Thoracic aorta (tissue), 2 donors: ENCODE results near the gene ACP2. TPM values are rescaled to one million over a fixed set of nuclear protein-coding genes. Genes with fewer than 3 reads are reported as not detected.

Experiments used
- ATAC-seq: fragments of 150-250 bp; one replicate; pipeline ENCODE4 v1.8.0; 2017; ENCODE audit warnings: low read depth; ENCODE audit not compliant: insufficient number of reproducible peaks, low FRiP score
- DNase-seq: peaks from one replicate; pipeline ENCODE4 v3.0.0-alpha.2; 2020; ENCODE audit warnings: low spot score
- H3K27ac ChIP-seq, 2 donors: fragments of 200-600 bp; sonication (generic); 1 replicate in 1 of 2; 2 replicates in 1 of 2; pipeline ENCODE4 v1.5.1; 2016; ENCODE audit warnings: mild to moderate bottlenecking in 2 of 2, moderate library complexity in 2 of 2
- H3K27me3 ChIP-seq: fragments of 200-600 bp; sonication (generic); replicated peaks from 2 replicates; pipeline ENCODE4 v1.6.0; 2016; ENCODE audit warnings: mild to moderate bottlenecking; ENCODE audit not compliant: insufficient read depth
- H3K36me3 ChIP-seq: fragments of 200-600 bp; sonication (generic); one replicate; pipeline ENCODE4 v1.5.1; 2016
- H3K4me1 ChIP-seq, 2 donors: fragments of 200-600 bp; sonication (generic); 1 replicate in 1 of 2; 2 replicates in 1 of 2; pipeline versions ENCODE4 v1.5.1 to v1.6.0; 2016; ENCODE audit warnings: low read depth in 2 of 2, mild to moderate bottlenecking in 1 of 2; ENCODE audit not compliant: control insufficient read depth in 1 of 2
- H3K4me3 ChIP-seq: fragments of 200-600 bp; sonication (generic); 2 replicates; pipeline ENCODE4 v1.5.1; 2016; ENCODE audit warnings: mild to moderate bottlenecking
- H3K9me3 ChIP-seq: fragments of 200-600 bp; sonication (generic); 2 replicates; pipeline ENCODE4 v1.5.1; 2016
- total RNA-seq, 2 donors: library from RNA; depleted of rRNA; stranded (reverse); fragments of >200 nt; gene quantifications; one replicate each; pipeline versions ENCODE4 v1.1.0 to v1.2.3, GENCODE V29; 2016
- TF ChIP-seq, protein P1 (sequence below): fragments of 200-600 bp; sonication (generic); IDR thresholded peaks from one replicate; pipeline ENCODE4 v1.5.1; 2019; ENCODE audit warnings: antibody characterized with exemption

Gene ACP2
- total RNA-seq, 2 donors from 2014 or later, result 39.4 to 59.7 TPM

DNA sequence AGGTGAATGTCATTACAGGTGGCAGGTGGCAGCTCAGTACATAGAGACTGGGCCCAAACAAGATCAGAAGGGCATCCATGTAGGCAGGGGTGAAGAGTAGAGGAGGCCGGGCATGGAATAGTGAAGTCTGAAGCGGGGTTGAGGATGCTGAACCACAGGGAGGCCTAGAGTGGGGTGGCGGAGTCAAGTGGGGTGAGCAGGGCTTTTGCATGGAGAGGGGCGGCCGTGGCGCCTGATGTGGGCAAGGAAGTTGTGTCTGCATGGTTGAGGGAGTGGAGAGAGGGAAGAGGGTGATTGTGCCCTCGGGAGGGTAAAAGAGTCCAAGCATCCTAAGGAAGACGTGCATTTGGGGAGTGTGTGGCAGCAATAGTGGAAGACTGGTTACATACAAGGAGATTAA lies 19.5 kb downstream of the ACP2 start:
- H3K27me3 ChIP-seq, result no peaks in the 10 kb centered on the region
- no peak overlapping the region for H3K27ac ChIP-seq
- no peaks in the 10 kb centered on the region for H3K4me1 ChIP-seq
- H3K9me3 ChIP-seq, result no peaks in the 10 kb centered on the region
- no peak for ATAC-seq
- TF ChIP-seq, protein P1, sequence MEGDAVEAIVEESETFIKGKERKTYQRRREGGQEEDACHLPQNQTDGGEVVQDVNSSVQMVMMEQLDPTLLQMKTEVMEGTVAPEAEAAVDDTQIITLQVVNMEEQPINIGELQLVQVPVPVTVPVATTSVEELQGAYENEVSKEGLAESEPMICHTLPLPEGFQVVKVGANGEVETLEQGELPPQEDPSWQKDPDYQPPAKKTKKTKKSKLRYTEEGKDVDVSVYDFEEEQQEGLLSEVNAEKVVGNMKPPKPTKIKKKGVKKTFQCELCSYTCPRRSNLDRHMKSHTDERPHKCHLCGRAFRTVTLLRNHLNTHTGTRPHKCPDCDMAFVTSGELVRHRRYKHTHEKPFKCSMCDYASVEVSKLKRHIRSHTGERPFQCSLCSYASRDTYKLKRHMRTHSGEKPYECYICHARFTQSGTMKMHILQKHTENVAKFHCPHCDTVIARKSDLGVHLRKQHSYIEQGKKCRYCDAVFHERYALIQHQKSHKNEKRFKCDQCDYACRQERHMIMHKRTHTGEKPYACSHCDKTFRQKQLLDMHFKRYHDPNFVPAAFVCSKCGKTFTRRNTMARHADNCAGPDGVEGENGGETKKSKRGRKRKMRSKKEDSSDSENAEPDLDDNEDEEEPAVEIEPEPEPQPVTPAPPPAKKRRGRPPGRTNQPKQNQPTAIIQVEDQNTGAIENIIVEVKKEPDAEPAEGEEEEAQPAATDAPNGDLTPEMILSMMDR, result no peak
- no peak overlapping the region for H3K4me3 ChIP-seq
- DNase-seq, result no peak
- peaks cover 22% of the 10 kb centered on the region for H3K36me3 ChIP-seq

- TF ChIP-seq, protein P1, result no peak
- ATAC-seq (no peak), DNase-seq (no peak)
- H3K4me1 ChIP-seq, result peaks cover 0 to 2% of the 10 kb centered on the region in 2 donors
- no peaks in the 10 kb centered on the region for H3K27me3 ChIP-seq
- no peak overlapping the region for H3K27ac ChIP-seq
- H3K9me3 ChIP-seq, result no peaks in the 10 kb centered on the region
- no peak overlapping the region for H3K4me3 ChIP-seq
- H3K36me3 ChIP-seq, result peaks cover 21% of the 10 kb centered on the region
Observed at GRCh38 chr11:47225552-47226400, 22.8 kb downstream of the ACP2 start.

DNA sequence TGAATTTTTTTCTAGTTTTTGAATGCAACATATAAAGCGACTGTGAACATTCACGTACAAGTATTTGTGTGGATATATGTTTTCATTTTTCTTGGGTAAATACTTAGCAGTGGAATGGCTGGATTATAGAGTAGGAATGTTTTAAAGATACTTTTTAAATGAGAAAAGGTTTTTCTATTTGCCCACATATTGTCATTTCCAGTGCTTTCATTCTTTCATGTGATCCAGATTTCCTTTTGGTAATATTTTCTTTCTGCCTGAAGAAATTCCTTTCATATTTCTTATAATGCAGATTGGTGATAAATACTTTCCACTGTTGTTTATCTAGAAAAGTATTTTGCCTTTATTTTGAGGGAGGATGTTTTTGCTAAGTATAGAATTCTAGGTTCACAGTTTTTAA lies 25.9 kb downstream of the ACP2 start:
- Histone ChIP-seq H3K9me3 (no peaks in the 10 kb centered on the region), H3K27me3 (no peaks in the 10 kb centered on the region)

GRCh38 chr11:47220401-47220821 lies 28.2 kb downstream of the ACP2 start:
- Histone ChIP-seq H3K27me3 (no peaks in the 10 kb centered on the region), H3K4me3 (no peak overlapping the region), H3K36me3 (peaks cover 26% of the 10 kb centered on the region), H3K4me1 (peaks cover 20 to 38% of the 10 kb centered on the region in 2 donors), H3K27ac (no peak overlapping the region), H3K9me3 (no peaks in the 10 kb centered on the region)
- DNase-seq (no peak), ATAC-seq (no peak)
- TF ChIP-seq, protein P1, result no peak

More for the DNA sequence above, 25.9 kb downstream of the ACP2 start:
- H3K4me3 ChIP-seq, result no peak overlapping the region
- H3K4me1 ChIP-seq, result peaks cover 7 to 17% of the 10 kb centered on the region in 2 donors
- TF ChIP-seq, protein P1, result no peak
- ATAC-seq, result no peak
- H3K27ac ChIP-seq, result no peak overlapping the region
- peaks cover 28% of the 10 kb centered on the region for H3K36me3 ChIP-seq
- DNase-seq, result no peak

- DNase-seq, result peak; percentile 55
- Histone ChIP-seq H3K36me3 (peaks cover 17% of the 10 kb centered on the region), H3K27ac (peak overlapping the region; percentile 89 to 93), H3K4me1 (peaks cover 20 to 44% of the 10 kb centered on the region in 2 donors), H3K9me3 (no peaks in the 10 kb centered on the region), H3K4me3 (peak overlapping the region; percentile 82), H3K27me3 (no peaks in the 10 kb centered on the region)
- TF ChIP-seq, protein P1, result peak; percentile 14
- ATAC-seq, result no peak
Observed at GRCh38 chr11:47216121-47216798, 32.4 kb downstream of the ACP2 start.
